A673 (cell line): Measurements from ENCODE around the gene TXNDC15.

Experiments used
- CTCF ChIP-seq: fragments of 300-800, 200-600 bp; sonication (generic); conservative IDR thresholded peaks from 2 replicates; pipeline ENCODE4 v1.5.1; 2017; ENCODE audit warnings: low read depth, mild to moderate bottlenecking, antibody characterized with exemption, low read length, moderate library complexity, mixed read lengths
- EZH2 ChIP-seq: fragments of 200-600 bp; sonication (generic); IDR thresholded peaks from 2 replicates; pipeline ENCODE4 v1.6.1; 2017; ENCODE audit warnings: borderline replicate concordance, low read depth, mild to moderate bottlenecking, mixed read lengths, antibody characterized with exemption, low read length; ENCODE audit not compliant: poor library complexity, severe bottlenecking

- TF ChIP-seq CTCF (no peak), EZH2 (no peak)
These were observed 38.5 kb upstream of the TXNDC15 start for GRCh38 chr5:134835623-134836022.
